ENCODE measurements around the gene SAPCD2. TPM values are rescaled to one million over a fixed set of nuclear protein-coding genes. Genes with fewer than 3 reads are reported as not detected.

SAPCD2 gene
- 7.1 and 18.6 TPM in 2 replicates for total RNA-seq

GRCh38 chr9:137070201-137070905, at the start of gene SAPCD2:
Gene SAPCD2 (minus strand): TSS chr9:137070557. CDS start chr9:137070460, 97 bp downstream.

GRCh38 chr9:137114613-137115393, 44.4 kb upstream of the SAPCD2 start, which contains the start of gene DPP7:
Gene DPP7 (minus strand): TSS chr9:137114733. CDS start chr9:137114713, 20 bp downstream.

GRCh38 chr9:137086531-137087408, 16.4 kb upstream of the SAPCD2 start, which contains the start of gene MAN1B1:
Gene MAN1B1 (plus strand): TSS chr9:137086985. CDS start chr9:137087000, 15 bp downstream.

GRCh38 chr9:137077010-137077747, 6.8 kb upstream of the SAPCD2 start, which contains the start of gene UAP1L1:
Gene UAP1L1 (plus strand): TSS chr9:137077517. CDS start chr9:137077533, 16 bp downstream.

GRCh38 chr9:137053944-137054931, 16.1 kb downstream of the SAPCD2 start, which contains the start of gene ENTPD2:
Gene ENTPD2 (minus strand): TSS chr9:137054061. CDS start chr9:137053997, 64 bp downstream.

GRCh38 chr9:137046088-137046787, 24.1 kb downstream of the SAPCD2 start, which contains the start of gene NPDC1:
Gene NPDC1 (minus strand): TSS chr9:137046177. CDS start chr9:137045989, 188 bp downstream.

GRCh38 chr9:137031904-137032640, 38.3 kb downstream of the SAPCD2 start, which contains the start of gene FUT7:
Gene FUT7 (minus strand): TSS chr9:137032088. CDS start chr9:137031991, 97 bp downstream.

GRCh38 chr9:137027369-137028262, 42.7 kb downstream of the SAPCD2 start, which contains the start of gene ABCA2:
Gene ABCA2 (minus strand): TSS chr9:137028237. CDS start chr9:137028140, 97 bp downstream.

Other genes starting within 250 kb of the SAPCD2 start
- 1.4 and 3.5 TPM in 2 replicates for gene AJM1, start 228.1 kb downstream of the SAPCD2 start, total RNA-seq
- 44.4 and 70.9 TPM in 2 replicates for gene PHPT1, start 221.1 kb downstream of the SAPCD2 start, total RNA-seq
- gene MAMDC4, start 218.2 kb downstream of the SAPCD2 start, total RNA-seq = 1.1 and 3.1 TPM in 2 replicates
- 265 and 280 TPM in 2 replicates for gene EDF1, start 204.2 kb downstream of the SAPCD2 start, total RNA-seq
- 9.6 and 16.3 TPM in 2 replicates for gene TRAF2, start 184.0 kb downstream of the SAPCD2 start, total RNA-seq
- gene FBXW5, start 125.8 kb downstream of the SAPCD2 start, total RNA-seq = 167 and 192 TPM in 2 replicates
- 0.37 TPM in 1 of 2 replicates, not detected in the other for gene C8G, start 125.3 kb downstream of the SAPCD2 start, total RNA-seq
- 0.12 TPM in 1 of 2 replicates, not detected in the other for gene LCN12, start 118.3 kb downstream of the SAPCD2 start, total RNA-seq
- gene PTGDS, start 93.1 kb downstream of the SAPCD2 start, total RNA-seq = 1.2 and 40.7 TPM in 2 replicates
- gene LCNL1, start 87.6 kb downstream of the SAPCD2 start, total RNA-seq = 0.66 and 6.4 TPM in 2 replicates
- gene PAXX, start 78.1 kb downstream of the SAPCD2 start, total RNA-seq = 23.9 and 25.1 TPM in 2 replicates
- 0.55 and 3.0 TPM in 2 replicates for gene CLIC3, start 74.0 kb downstream of the SAPCD2 start, total RNA-seq
- gene ABCA2, start 42.3 kb downstream of the SAPCD2 start, total RNA-seq = 19.0 and 31.7 TPM in 2 replicates
- gene FUT7, start 38.5 kb downstream of the SAPCD2 start, total RNA-seq = not detected in 2 replicates
- gene NPDC1, start 24.4 kb downstream of the SAPCD2 start, total RNA-seq = 13.3 and 20.9 TPM in 2 replicates
- gene ENTPD2, start 16.5 kb downstream of the SAPCD2 start, total RNA-seq = not detected in 2 replicates
- gene UAP1L1, start 7.0 kb upstream of the SAPCD2 start, total RNA-seq = 28.3 and 33.1 TPM in 2 replicates
- gene MAN1B1, start 16.4 kb upstream of the SAPCD2 start, total RNA-seq = 73.2 and 128 TPM in 2 replicates
- gene DPP7, start 44.2 kb upstream of the SAPCD2 start, total RNA-seq = 45.3 and 86.1 TPM in 2 replicates
- gene GRIN1, start 68.6 kb upstream of the SAPCD2 start, total RNA-seq = under 0.01 and 0.11 TPM in 2 replicates
- not detected in 2 replicates for gene LRRC26, start 99.5 kb upstream of the SAPCD2 start, total RNA-seq
- gene TMEM210, start 101.5 kb upstream of the SAPCD2 start, total RNA-seq = 0.25 TPM in 1 of 2 replicates, not detected in the other
- gene ANAPC2, start 118.0 kb upstream of the SAPCD2 start, total RNA-seq = 29.9 and 34.0 TPM in 2 replicates
- 60.9 and 82.4 TPM in 2 replicates for gene SSNA1, start 118.1 kb upstream of the SAPCD2 start, total RNA-seq
- gene TPRN, start 130.2 kb upstream of the SAPCD2 start, total RNA-seq = 6.8 and 8.7 TPM in 2 replicates
- gene TMEM203, start 135.1 kb upstream of the SAPCD2 start, total RNA-seq = 37.1 and 41.5 TPM in 2 replicates
- 2.6 and 4.8 TPM in 2 replicates for gene NDOR1, start 135.1 kb upstream of the SAPCD2 start, total RNA-seq
- 0.11 and 0.25 TPM in 2 replicates for gene RNF208, start 151.7 kb upstream of the SAPCD2 start, total RNA-seq
- gene CYSRT1, start 154.6 kb upstream of the SAPCD2 start, total RNA-seq = 0.55 and 0.62 TPM in 2 replicates
- gene RNF224, start 156.9 kb upstream of the SAPCD2 start, total RNA-seq = 0.11 TPM in 1 of 2 replicates, not detected in the other
- not detected in 2 replicates for gene SLC34A3, start 160.3 kb upstream of the SAPCD2 start, total RNA-seq
- gene TUBB4B, start 170.7 kb upstream of the SAPCD2 start, total RNA-seq = 153 and 473 TPM in 2 replicates
- not detected in 2 replicates for gene STPG3, start 180.7 kb upstream of the SAPCD2 start, total RNA-seq
- gene NELFB, start 184.8 kb upstream of the SAPCD2 start, total RNA-seq = 60.7 and 75.9 TPM in 2 replicates
- gene TOR4A, start 207.2 kb upstream of the SAPCD2 start, total RNA-seq = 34.0 and 38.7 TPM in 2 replicates
- 0.11 and 0.12 TPM in 2 replicates for gene NRARP, start 231.7 kb upstream of the SAPCD2 start, total RNA-seq

Data from uterine smooth muscle cell (primary cell).